H1 (cell line): ENCODE results near the gene SCYL3. TPM values are rescaled to one million over a fixed set of nuclear protein-coding genes. Genes with fewer than 3 reads are reported as not detected.

Experiments used
- CTCF ChIA-PET: fragments of 300-600 bp; sonication (Branson Sonifier 250); formaldehyde crosslinking; loops from one replicate; lab custom pipeline; 2021; ENCODE audit not compliant: partially characterized antibody; lab: Charles Lee
- POLR2A ChIA-PET: fragments of 300-600 bp; sonication (Branson Sonifier 250); formaldehyde crosslinking; loops from one replicate; lab custom pipeline; 2021; ENCODE audit warnings: inconsistent platforms; ENCODE audit not compliant: partially characterized antibody; lab: Charles Lee
- DNase-seq, 2 experiments: peaks; one replicate each; pipeline versions ENCODE4 v3.0.0 to v3.0.0-alpha.2; 2010 to 2022; ENCODE audit warnings: low spot score in 2 of 2, low read depth in 1 of 2, mixed read lengths in 1 of 2
- FAIRE-seq: peaks from 2 replicates; lab custom pipeline; 2011; peaks lifted over from hg19 to GRCh38; lab: Jason Lieb, UNC
- H2AFZ ChIP-seq: 2 replicates; pipeline ENCODE4 v1.8.1; 2012; ENCODE audit warnings: low read length, inconsistent platforms
- H2AK5ac ChIP-seq: 2 replicates; pipeline ENCODE4 v1.6.1; 2013; ENCODE audit warnings: low read depth, low read length
- H2BK120ac ChIP-seq: replicated peaks from 2 replicates; pipeline ENCODE3; 2013; ENCODE audit warnings: low read depth, low read length, inconsistent platforms
- H2BK12ac ChIP-seq: 2 replicates; pipeline ENCODE4 v1.6.1; 2013; ENCODE audit warnings: low read depth, low read length
- H2BK15ac ChIP-seq: 2 replicates; pipeline ENCODE4 v1.6.1; 2013; ENCODE audit warnings: low read length
- H2BK20ac ChIP-seq: 2 replicates; pipeline ENCODE4 v1.6.1; 2013; ENCODE audit warnings: low read length
- H2BK5ac ChIP-seq: 2 replicates; pipeline ENCODE4 v1.6.1; 2013; ENCODE audit warnings: low read depth, low read length
- H3K14ac ChIP-seq: 2 replicates; pipeline ENCODE4 v1.6.1; 2013; ENCODE audit warnings: inconsistent platforms; ENCODE audit not compliant: insufficient read length
- H3K18ac ChIP-seq: 2 replicates; pipeline ENCODE4 v1.6.1; 2013; ENCODE audit warnings: low read length; ENCODE audit errors: extremely low read depth
- H3K23ac ChIP-seq: 2 replicates; pipeline ENCODE4 v1.6.1; 2013; ENCODE audit warnings: inconsistent platforms; ENCODE audit not compliant: insufficient read length
- H3K23me2 ChIP-seq: 2 replicates; pipeline ENCODE4 v1.6.1; 2013; ENCODE audit warnings: low read depth, low read length
- H3K27ac ChIP-seq: 2 replicates; pipeline ENCODE4 v1.6.1; 2011; ENCODE audit warnings: low read depth, low read length, inconsistent platforms
- H3K27me3 ChIP-seq, 4 experiments: replicated peaks in 1 of 4; 1 replicate in 1 of 4; 2 replicates in 3 of 4; pipeline versions ENCODE4 v1.6.1 to v1.8.1; 2011 to 2013; ENCODE audit warnings: low read length in 3 of 4, mild to moderate bottlenecking in 3 of 4, inconsistent platforms in 2 of 4, mixed read lengths in 2 of 4, moderate library complexity in 1 of 4; ENCODE audit not compliant: control insufficient read depth in 3 of 4, insufficient read depth in 3 of 4; ENCODE audit errors: extremely low read depth in 1 of 4
- H3K36me3 ChIP-seq, 4 experiments: 2 replicates each; pipeline versions ENCODE4 v1.6.1 to v1.8.1; 2011 to 2013; ENCODE audit warnings: mild to moderate bottlenecking in 4 of 4, low read length in 3 of 4, moderate library complexity in 2 of 4, control low read depth in 1 of 4, inconsistent platforms in 1 of 4; ENCODE audit not compliant: insufficient read depth in 4 of 4, control insufficient read depth in 2 of 4
- H3K4ac ChIP-seq: replicated peaks from 2 replicates; pipeline ENCODE3; 2013; ENCODE audit warnings: low read length, low read depth, mixed read lengths, inconsistent platforms; ENCODE audit not compliant: insufficient read length
- H3K4me1 ChIP-seq, 4 experiments: replicated peaks in 1 of 4; 1 replicate in 1 of 4; 2 replicates in 3 of 4; pipeline versions ENCODE4 v1.6.1 to v1.8.1; 2011 to 2013; ENCODE audit warnings: low read length in 3 of 4, inconsistent platforms in 2 of 4, mixed read lengths in 1 of 4; ENCODE audit not compliant: insufficient read depth in 4 of 4, control insufficient read depth in 3 of 4
- H3K4me2 ChIP-seq, 2 experiments: 2 replicates each; pipeline versions ENCODE4 v1.6.1 to v1.8.1; 2011 to 2013; ENCODE audit warnings: low read depth in 2 of 2, low read length in 2 of 2, control low read depth in 1 of 2, inconsistent platforms in 1 of 2, mild to moderate bottlenecking in 1 of 2; ENCODE audit not compliant: insufficient read depth in 1 of 2
- H3K4me3 ChIP-seq, 4 experiments: fragments of 200-600, 300-600 bp in 1 of 4; sonication (generic), shearing (Covaris generic), sonication (Bioruptor Twin) in 1 of 4; 2 replicates each; pipeline versions ENCODE4 v1.5.1 to v1.8.1; 2011 to 2016; ENCODE audit warnings: low read length in 4 of 4, low read depth in 3 of 4, control low read depth in 2 of 4, inconsistent platforms in 2 of 4, mild to moderate bottlenecking in 2 of 4, mixed read lengths in 1 of 4, moderate library complexity in 1 of 4; ENCODE audit not compliant: insufficient read depth in 2 of 4; ENCODE audit errors: extremely low read depth in 1 of 4
- H3K56ac ChIP-seq: replicated peaks from 2 replicates; pipeline ENCODE3; 2013; ENCODE audit warnings: low read depth, mild to moderate bottlenecking, mixed read lengths, low read length, inconsistent platforms; ENCODE audit not compliant: insufficient read length
- H3K79me1 ChIP-seq: 2 replicates; pipeline ENCODE4 v1.6.1; 2013; ENCODE audit warnings: low read depth, low read length, control low read depth
- H3K79me2 ChIP-seq, 2 experiments: 2 replicates each; pipeline versions ENCODE4 v1.6.1 to v1.8.1; 2012 to 2013; ENCODE audit warnings: low read length in 2 of 2, mild to moderate bottlenecking in 2 of 2, inconsistent platforms in 1 of 2; ENCODE audit not compliant: insufficient read depth in 2 of 2, control insufficient read depth in 1 of 2
- H3K9ac ChIP-seq, 4 experiments: replicated peaks in 1 of 4; 1 replicate in 1 of 4; 2 replicates in 3 of 4; pipeline versions ENCODE4 v1.6.1 to v1.8.1; 2011 to 2013; ENCODE audit warnings: low read depth in 3 of 4, low read length in 3 of 4, control low read depth in 2 of 4, mild to moderate bottlenecking in 2 of 4, moderate library complexity in 2 of 4, inconsistent platforms in 1 of 4; ENCODE audit errors: extremely low read depth in 1 of 4
- H3K9me3 ChIP-seq, 2 experiments: 2 replicates each; pipeline versions ENCODE4 v1.6.1 to v1.8.1; 2012 to 2013; ENCODE audit warnings: mild to moderate bottlenecking in 2 of 2, moderate library complexity in 2 of 2, control low read depth in 1 of 2, inconsistent platforms in 1 of 2, low read depth in 1 of 2, low read length in 1 of 2, mixed read lengths in 1 of 2; ENCODE audit not compliant: insufficient read depth in 2 of 2
- H4K20me1 ChIP-seq, 2 experiments: replicated peaks in 1 of 2; 2 replicates each; pipeline versions ENCODE3 to v1.8.1; 2011 to 2013; ENCODE audit warnings: inconsistent platforms in 2 of 2, low read length in 2 of 2, mild to moderate bottlenecking in 1 of 2; ENCODE audit not compliant: insufficient read depth in 2 of 2, control insufficient read depth in 1 of 2
- H4K5ac ChIP-seq: 2 replicates; pipeline ENCODE4 v1.6.1; 2013; ENCODE audit warnings: low read length, low read depth, mixed read lengths, inconsistent platforms; ENCODE audit not compliant: insufficient read length
- H4K8ac ChIP-seq: 2 replicates; pipeline ENCODE4 v1.8.0; 2013; ENCODE audit warnings: mild to moderate bottlenecking, moderate library complexity, low read length, inconsistent platforms; ENCODE audit not compliant: insufficient read depth; ENCODE audit errors: extremely low read depth
- H4K91ac ChIP-seq: replicated peaks from 2 replicates; pipeline ENCODE3; 2013; ENCODE audit warnings: low read length, mixed read lengths, inconsistent platforms; ENCODE audit not compliant: insufficient read length
- CREB1 ChIP-seq: IDR thresholded peaks from 2 replicates; pipeline ENCODE4 v1.6.1; 2012; ENCODE audit warnings: inconsistent platforms
- EZH2 ChIP-seq: fragments of 200-600 bp; sonication (generic); IDR thresholded peaks from 2 replicates; pipeline ENCODE4 v1.7.1; 2012; ENCODE audit warnings: low read depth, mild to moderate bottlenecking, moderate library complexity, low read length, inconsistent platforms; ENCODE audit not compliant: severe bottlenecking
- WGBS, 2 experiments: shearing (Covaris generic) in 1 of 2; methylation state at CpG; one replicate each; pipeline versions ENCODE4 v1.1.6 to v1.1.7; 2013 to 2015; ENCODE audit warnings: low lambda C conversion rate in 2 of 2, mixed read lengths in 2 of 2, inconsistent platforms in 1 of 2, low coverage in 1 of 2, missing lambda C conversion rate in 1 of 2; ENCODE audit not compliant: insufficient replicate concordance in 2 of 2, insufficient coverage in 1 of 2, insufficient read length in 1 of 2; ENCODE audit errors: extremely low coverage in 1 of 2, missing lambda C conversion rate in 1 of 2; 5-methylcytosine and 5-hydroxymethylcytosine counted together
- polyA plus RNA-seq, 7 experiments: library from polyadenylated mRNA; depleted of rRNA in 3 of 7; stranded (reverse) in 5 of 7; unstranded in 2 of 7; fragments of >200 nt in 5 of 7; fragments of 200-250 nt in 2 of 7; gene quantifications; 1 replicate in 5 of 7; 2 replicates in 1 of 7; 4 replicates in 1 of 7; pipeline versions ENCODE4 v1.2.1 to v1.2.3, GENCODE V29; 2011 to 2013; ENCODE audit warnings: missing spikeins in 2 of 7, mixed read lengths in 2 of 7
- total RNA-seq: library from RNA; stranded (reverse); fragmentation: NEBNext Ultra II Directional; extraction: Animal tissue kit (Norgen Biotek cat#: 25700); gene quantifications from 2 replicates; pipeline ENCODE4 v1.2.1, GENCODE V29; 2021

SCYL3 gene
- total and polyA plus RNA-seq, 2 of the 8 experiments (the other 6 are each of a cell fraction or from before 2014, with no cell fraction given), result 2.7 to 5.3 TPM

DNA sequence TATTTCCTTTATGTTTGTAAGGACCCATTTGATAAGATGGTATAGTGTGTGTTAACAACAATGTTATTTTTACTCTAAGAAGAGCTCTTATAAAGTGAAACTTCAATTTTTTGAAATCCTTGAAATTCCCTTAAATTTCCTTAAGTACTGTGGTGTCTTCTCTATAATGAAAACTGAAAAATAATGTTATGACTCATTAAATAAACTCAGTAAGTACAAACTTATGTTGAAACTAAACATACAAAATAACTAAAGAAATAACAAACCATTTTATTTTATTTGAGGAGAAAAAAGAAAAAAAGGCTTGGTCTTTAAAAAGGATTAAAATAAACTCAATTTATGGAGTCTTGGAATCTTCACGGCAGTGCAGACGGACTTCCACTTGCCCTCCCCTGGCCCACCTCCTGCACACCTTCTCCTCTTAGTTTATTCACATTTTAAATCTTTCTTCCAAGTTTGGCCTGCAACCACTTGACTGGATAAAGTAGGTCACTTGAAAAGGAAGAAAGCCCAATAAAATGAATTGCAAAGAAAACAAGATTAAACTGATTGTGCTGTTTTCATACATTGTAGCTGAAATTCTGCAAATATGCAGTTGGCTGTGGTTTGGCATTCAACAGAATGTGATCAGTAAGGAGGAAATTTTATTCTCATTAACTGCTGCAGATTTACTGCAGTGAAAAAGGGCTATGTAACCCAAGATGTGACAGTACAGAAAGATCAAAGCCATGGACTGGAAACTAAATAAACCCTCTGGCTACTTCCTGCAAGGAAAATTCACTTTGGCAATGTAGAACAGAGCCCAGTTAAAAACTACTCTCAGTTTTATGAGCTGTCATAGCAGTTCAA lies 48.5 kb upstream of the SCYL3 start:
- Histone ChIP-seq H3K23me2 (no peaks in the 10 kb centered on the region), H3K79me1 (no peaks in the 10 kb centered on the region), H3K27me3 (no peaks in the 10 kb centered on the region), H2BK15ac (no peak overlapping the region), H4K8ac (no peak overlapping the region), H3K79me2 (no peaks in the 10 kb centered on the region), H3K23ac (no peak overlapping the region), H2BK120ac (no peak overlapping the region), H2BK5ac (no peak overlapping the region), H4K91ac (no peak overlapping the region), H3K18ac (no peak overlapping the region), H3K36me3 (no peaks in the 10 kb centered on the region), H3K14ac (no peak overlapping the region), H3K27ac (no peak overlapping the region), H3K9ac (no peak overlapping the region), H2BK12ac (no peak overlapping the region), H3K4ac (no peak overlapping the region), H3K56ac (no peak overlapping the region), H4K20me1 (no peaks in the 10 kb centered on the region), H3K9me3 (no peaks in the 10 kb centered on the region), H2BK20ac (no peak overlapping the region), H2AK5ac (no peak overlapping the region), H2AFZ (no peak overlapping the region), H4K5ac (no peak overlapping the region), H3K4me2 (no peak overlapping the region), H3K4me1 (no peaks in the 10 kb centered on the region), H3K4me3 (no peak overlapping the region)
- TF ChIP-seq EZH2 (no peak), CREB1 (no peak)
- WGBS, 2 experiments, result 93% methylated on average over 2 of the region's 2 CpGs; no CpG with 5 or more reads in 1 of the 2 experiments
- DNase-seq, result no peak
- CTCF ChIA-PET, result interaction anchor here (0.6 to 1.2 kb wide), 3 partner anchors 13 to 748 kb away, joined by 3 to 4 read pairs (median 3); no protein-coding TSS in a partner anchor
- POLR2A ChIA-PET, result no interaction called here
- FAIRE-seq, result no peak
